Measurements from ENCODE around the gene NRSN2.

- TF ChIP-seq CTCF (IDR thresholded peaks at IDR 0.05) (no peak), POLR2A (IDR thresholded peaks at IDR 0.05) (no peak), POLR2AphosphoS5 (IDR thresholded peaks at IDR 0.05; ENCODE audit: insufficient read depth in 1 of 2, low read depth in 1 of 2) (no peak)
These were observed 16.6 kb downstream of the NRSN2 start for GRCh38 chr20:363319-364078.
